Glutamatergic neuron (in vitro differentiated cells): ENCODE data around the gene PODXL. TPM values are rescaled to one million over a fixed set of nuclear protein-coding genes. Genes with fewer than 3 reads are reported as not detected.

ENCODE experiments used
- DNase-seq: peaks from one replicate; pipeline ENCODE4 v3.0.0; 2022
- H3K27ac Mint-ChIP-seq: one replicate; pipeline ENCODE4 v1.8.0; 2020; ENCODE audit warnings: mild to moderate bottlenecking, mixed read lengths, inconsistent platforms; ENCODE audit not compliant: unreplicated experiment
- H3K27me3 Mint-ChIP-seq: one replicate; pipeline ENCODE4 v1.8.0; 2020; ENCODE audit warnings: mild to moderate bottlenecking, moderate library complexity, mixed read lengths, inconsistent platforms; ENCODE audit not compliant: unreplicated experiment
- H3K36me3 Mint-ChIP-seq: one replicate; pipeline ENCODE4 v1.8.0; 2020; ENCODE audit warnings: mild to moderate bottlenecking, mixed read lengths, inconsistent platforms; ENCODE audit not compliant: unreplicated experiment
- H3K4me1 Mint-ChIP-seq: one replicate; pipeline ENCODE4 v1.8.0; 2020; ENCODE audit warnings: mild to moderate bottlenecking, low read depth, mixed read lengths, inconsistent platforms; ENCODE audit not compliant: unreplicated experiment
- H3K4me3 Mint-ChIP-seq: one replicate; pipeline ENCODE4 v1.8.0; 2020; ENCODE audit warnings: mild to moderate bottlenecking, mixed read lengths, inconsistent platforms; ENCODE audit not compliant: unreplicated experiment
- H3K9me3 Mint-ChIP-seq: one replicate; pipeline ENCODE4 v1.8.0; 2020; ENCODE audit warnings: mild to moderate bottlenecking, moderate library complexity, mixed read lengths, inconsistent platforms; ENCODE audit not compliant: unreplicated experiment
- total RNA-seq: library from RNA; stranded (reverse); fragmentation: NEBNext Ultra II Directional; extraction: Animal tissue kit (Norgen Biotek cat#: 25700); gene quantifications from one replicate; pipeline ENCODE4 v1.2.1, GENCODE V29; 2021; ENCODE audit not compliant: unreplicated experiment
- TF ChIP-seq, protein P1 (sequence below): fragments of 200-600 bp; sonication (generic); IDR thresholded peaks from one replicate; pipeline ENCODE4 v1.5.0; 2021; ENCODE audit not compliant: partially characterized antibody, unreplicated experiment

The PODXL gene
- total RNA-seq, 1 donor from 2014 or later = 12.3 TPM

- no peak overlapping the region for H3K27ac Mint-ChIP-seq
- TF ChIP-seq, protein P1, sequence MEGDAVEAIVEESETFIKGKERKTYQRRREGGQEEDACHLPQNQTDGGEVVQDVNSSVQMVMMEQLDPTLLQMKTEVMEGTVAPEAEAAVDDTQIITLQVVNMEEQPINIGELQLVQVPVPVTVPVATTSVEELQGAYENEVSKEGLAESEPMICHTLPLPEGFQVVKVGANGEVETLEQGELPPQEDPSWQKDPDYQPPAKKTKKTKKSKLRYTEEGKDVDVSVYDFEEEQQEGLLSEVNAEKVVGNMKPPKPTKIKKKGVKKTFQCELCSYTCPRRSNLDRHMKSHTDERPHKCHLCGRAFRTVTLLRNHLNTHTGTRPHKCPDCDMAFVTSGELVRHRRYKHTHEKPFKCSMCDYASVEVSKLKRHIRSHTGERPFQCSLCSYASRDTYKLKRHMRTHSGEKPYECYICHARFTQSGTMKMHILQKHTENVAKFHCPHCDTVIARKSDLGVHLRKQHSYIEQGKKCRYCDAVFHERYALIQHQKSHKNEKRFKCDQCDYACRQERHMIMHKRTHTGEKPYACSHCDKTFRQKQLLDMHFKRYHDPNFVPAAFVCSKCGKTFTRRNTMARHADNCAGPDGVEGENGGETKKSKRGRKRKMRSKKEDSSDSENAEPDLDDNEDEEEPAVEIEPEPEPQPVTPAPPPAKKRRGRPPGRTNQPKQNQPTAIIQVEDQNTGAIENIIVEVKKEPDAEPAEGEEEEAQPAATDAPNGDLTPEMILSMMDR = no peak
- DNase-seq = no peak
- H3K36me3 Mint-ChIP-seq = no peaks in the 10 kb centered on the region
- H3K4me3 Mint-ChIP-seq = no peak overlapping the region
- peaks cover 11% of the 10 kb centered on the region for H3K27me3 Mint-ChIP-seq
- H3K4me1 Mint-ChIP-seq = peaks cover 23% of the 10 kb centered on the region
- peaks cover 2% of the 10 kb centered on the region for H3K9me3 Mint-ChIP-seq
These were observed 22.6 kb downstream of the PODXL start for GRCh38 chr7:131533566-131534561.

GRCh38 chr7:131533151-131533559 is 23.3 kb downstream of the PODXL start:
- Mint-ChIP-seq H3K9me3 (peaks cover 5% of the 10 kb centered on the region), H3K4me1 (peaks cover 21% of the 10 kb centered on the region), H3K27ac (no peak overlapping the region), H3K27me3 (peaks cover 9% of the 10 kb centered on the region), H3K4me3 (no peak overlapping the region), H3K36me3 (no peaks in the 10 kb centered on the region)
- no peak for DNase-seq
- TF ChIP-seq, protein P1 = no peak

DNA sequence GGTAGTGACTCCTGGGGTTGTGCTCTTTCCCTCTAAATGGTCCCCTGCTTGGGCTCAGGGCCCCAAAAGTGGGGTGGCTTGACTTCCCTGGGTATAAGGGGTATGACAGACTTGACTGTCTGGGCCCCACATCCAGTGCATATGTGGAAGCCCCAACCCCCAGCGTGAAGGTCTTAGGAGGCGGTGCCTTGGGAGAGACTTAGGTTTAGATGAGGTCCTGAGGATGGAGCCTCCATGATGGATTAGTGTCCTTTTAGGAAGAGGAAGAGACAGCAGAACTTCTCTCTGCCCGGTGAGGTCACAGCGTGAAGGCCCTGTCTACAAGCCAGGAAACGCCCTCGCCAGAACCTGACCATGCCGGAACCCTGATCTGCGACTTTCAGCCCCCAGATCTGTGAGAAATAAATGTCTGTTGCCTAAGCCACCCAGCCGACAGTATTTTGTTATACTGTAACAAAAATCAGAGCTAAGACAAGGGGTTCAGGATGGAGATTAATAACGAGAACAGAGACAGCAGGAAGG is 23.8 kb downstream of the PODXL start:
- Mint-ChIP-seq H3K27ac (no peak overlapping the region), H3K27me3 (peaks cover 6% of the 10 kb centered on the region), H3K9me3 (peaks cover 5% of the 10 kb centered on the region), H3K4me1 (peaks cover 16% of the 10 kb centered on the region), H3K4me3 (no peak overlapping the region), H3K36me3 (no peaks in the 10 kb centered on the region)
- no peak for DNase-seq
- TF ChIP-seq, protein P1 = no peak

- TF ChIP-seq, protein P1 = no peak
- H3K4me1 Mint-ChIP-seq = peaks cover 12% of the 10 kb centered on the region
- H3K27ac Mint-ChIP-seq = no peak overlapping the region
- H3K36me3 Mint-ChIP-seq = peaks cover 3% of the 10 kb centered on the region
- H3K9me3 Mint-ChIP-seq = peaks cover 4% of the 10 kb centered on the region
- H3K27me3 Mint-ChIP-seq = no peaks in the 10 kb centered on the region
- DNase-seq = no peak
- no peak overlapping the region for H3K4me3 Mint-ChIP-seq
These were observed 26.3 kb downstream of the PODXL start for GRCh38 chr7:131530137-131530536.

- DNase-seq = no peak
- Mint-ChIP-seq H3K27ac (no peak overlapping the region), H3K9me3 (peaks cover 4% of the 10 kb centered on the region), H3K36me3 (peaks cover 3% of the 10 kb centered on the region), H3K4me1 (peaks cover 10% of the 10 kb centered on the region), H3K27me3 (peaks cover 2% of the 10 kb centered on the region), H3K4me3 (no peak overlapping the region)
- TF ChIP-seq, protein P1 = no peak
These were observed 26.8 kb downstream of the PODXL start for GRCh38 chr7:131529617-131530016.
